HG02981 (cell line): ENCODE measurements around the gene RANGAP1.
A peak's percentile ranks its signal among the peaks of the same experiment; 100 is the strongest.

Experiments
- ATAC-seq: cut with Tn5 transposase; IDR thresholded peaks from one replicate; pipeline ENCODE4 v1.9.1; 2021; ENCODE audit warnings: mild to moderate bottlenecking, moderate library complexity; ENCODE audit not compliant: unreplicated experiment

Gene RANGAP1

DNA sequence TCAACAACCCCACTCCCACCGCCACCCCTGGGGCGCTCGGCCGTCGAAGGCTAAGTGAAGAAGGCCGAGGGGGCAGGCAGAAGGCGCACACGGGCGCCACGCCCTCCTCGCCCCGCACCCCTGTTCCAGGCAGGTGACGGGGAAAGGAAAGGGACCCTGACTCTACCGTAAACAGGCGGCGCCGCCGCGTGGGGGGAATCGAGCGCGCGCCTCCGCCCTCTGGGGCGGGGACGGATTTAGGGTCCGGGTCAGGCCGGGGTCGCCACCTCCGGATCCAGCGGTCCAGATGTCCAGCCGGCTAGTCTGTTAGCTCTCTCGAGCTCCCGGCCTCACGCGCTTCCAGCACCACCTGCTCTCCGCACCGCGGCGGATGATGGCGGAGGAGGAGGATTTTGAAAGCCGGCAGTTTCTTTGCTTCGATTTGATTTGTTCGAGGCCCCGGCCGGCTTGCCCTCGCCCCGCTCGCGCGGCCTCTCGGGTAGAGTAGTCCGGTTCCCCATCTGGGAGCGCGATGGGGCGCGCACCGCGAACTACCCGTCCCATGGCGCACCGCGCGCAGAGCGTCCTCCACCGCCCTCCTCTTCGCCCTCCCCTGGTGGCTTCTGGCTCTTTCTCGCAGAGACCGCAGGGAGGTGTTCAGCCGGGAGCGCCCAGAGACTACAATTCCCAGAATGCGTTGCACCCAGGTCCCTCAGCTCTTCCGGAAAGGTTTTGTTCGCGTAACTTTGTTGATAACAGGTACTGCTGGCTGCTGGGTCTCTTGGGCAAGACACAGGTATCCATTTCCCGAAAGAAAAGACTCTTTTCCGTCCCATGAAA lies at the start of gene RANGAP1:
Gene RANGAP1 (minus strand): TSS at position 368 of the 819 bp plus-strand sequence. CDS start 5,143 bp downstream, outside the sequence.
- peak; percentile 94 for ATAC-seq

DNA sequence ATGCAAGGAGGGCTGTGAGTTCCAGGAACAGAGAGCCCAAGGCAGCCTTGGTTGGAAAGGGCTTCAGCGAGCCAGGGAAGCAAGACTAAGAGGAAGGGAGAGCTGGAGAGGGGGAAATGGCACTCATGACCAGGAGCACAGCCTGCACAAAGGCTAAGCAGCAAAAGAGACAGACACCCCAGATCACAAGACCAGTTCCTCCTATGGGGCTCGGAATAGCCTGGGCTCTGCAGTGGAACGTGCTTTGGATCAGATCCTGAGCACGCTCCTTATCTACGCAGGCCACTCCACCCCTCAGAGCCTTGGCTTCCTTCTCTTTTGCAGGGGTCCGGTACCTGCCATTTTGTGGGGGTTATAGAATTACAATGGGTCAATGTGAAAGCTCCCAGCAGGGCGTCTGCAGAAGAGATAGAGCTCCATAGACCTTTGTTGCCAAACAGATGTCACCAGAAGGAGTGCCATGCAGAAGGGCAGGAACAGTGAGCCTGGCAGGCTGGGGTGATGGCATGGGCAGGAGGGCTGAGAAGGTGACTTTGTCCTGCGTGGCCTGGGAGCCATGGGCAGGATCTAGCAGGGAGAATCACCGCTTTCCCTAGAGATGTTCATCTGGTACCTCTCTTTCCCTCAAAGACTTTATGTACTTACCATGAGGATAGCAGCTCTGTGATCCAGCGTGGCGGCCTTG lies 49.1 kb upstream of the RANGAP1 start:
- ATAC-seq = no peak

DNA sequence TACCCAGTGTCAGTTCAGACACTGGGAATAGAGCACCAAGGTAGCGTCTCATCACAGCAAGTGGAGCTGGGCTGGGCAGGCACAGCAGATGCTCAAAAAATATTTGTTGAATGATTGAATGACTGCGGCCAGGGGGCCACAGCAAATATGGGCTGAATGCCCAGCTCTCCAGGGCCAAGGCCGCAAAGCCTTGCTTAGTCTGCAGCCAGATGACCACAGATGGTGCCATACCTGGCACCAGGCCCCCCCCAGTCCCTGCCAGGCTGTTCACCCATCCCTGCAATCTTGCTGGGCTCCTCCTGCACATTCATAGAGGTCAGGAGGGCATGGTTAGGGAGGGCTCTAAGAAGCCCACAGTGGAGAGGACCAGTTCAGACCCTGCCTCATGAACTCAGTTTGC lies 48.2 kb upstream of the RANGAP1 start:
- ATAC-seq = no peak

DNA sequence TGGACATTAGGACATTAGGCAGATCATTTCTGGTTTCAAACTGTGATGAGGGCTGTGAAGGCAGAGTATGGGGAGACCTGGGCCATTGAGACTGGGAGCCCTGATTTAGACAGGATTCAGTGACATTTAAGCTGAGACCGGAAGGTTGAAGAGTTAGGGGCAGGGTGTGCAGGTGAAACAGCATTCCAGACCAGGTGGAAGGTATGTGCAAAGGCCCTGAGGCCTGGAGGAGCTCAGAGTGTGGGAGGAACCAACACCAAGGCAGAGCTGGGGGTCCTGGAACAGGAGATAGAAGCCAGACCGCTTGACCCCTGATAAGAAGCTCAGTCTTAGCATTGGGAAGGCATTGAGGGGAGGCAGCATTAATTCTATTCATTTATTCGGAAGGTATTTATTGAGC lies 47.8 kb upstream of the RANGAP1 start:
- ATAC-seq = no peak

- no peak for ATAC-seq
These were observed 46.4 kb upstream of the RANGAP1 start for GRCh38 chr22:41332217-41332939.

- no peak for ATAC-seq
These were observed 44.2 kb upstream of the RANGAP1 start for GRCh38 chr22:41330169-41330568.

- no peak for ATAC-seq
These were observed 41.1 kb upstream of the RANGAP1 start for GRCh38 chr22:41327124-41327523.

- ATAC-seq = no peak
These were observed 39.0 kb upstream of the RANGAP1 start for GRCh38 chr22:41324821-41325528.

- ATAC-seq = no peak
These were observed 34.6 kb upstream of the RANGAP1 start for GRCh38 chr22:41320416-41321240.

DNA sequence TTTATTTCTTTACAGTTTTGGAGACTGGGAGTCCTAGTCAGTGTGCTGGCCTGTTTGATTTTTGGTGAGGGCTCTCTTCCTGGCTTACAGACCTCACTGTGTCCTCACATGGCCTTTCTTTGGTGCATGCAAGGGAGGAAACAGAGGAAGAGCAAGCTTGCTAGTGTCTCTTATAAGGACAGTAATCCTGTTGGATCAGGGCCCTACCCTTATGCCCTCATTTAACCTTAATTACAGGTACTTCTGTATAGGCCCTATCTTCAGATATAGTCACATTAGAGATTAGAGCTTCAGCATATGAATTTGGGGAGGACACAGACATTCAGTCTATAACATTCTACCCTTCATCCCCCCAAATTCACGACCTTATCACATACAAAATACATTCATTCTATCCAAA lies 29.6 kb upstream of the RANGAP1 start:
- ATAC-seq = no peak

- no peak for ATAC-seq
These were observed 28.8 kb upstream of the RANGAP1 start for GRCh38 chr22:41314821-41315220.

- no peak for ATAC-seq
These were observed 25.5 kb upstream of the RANGAP1 start for GRCh38 chr22:41311487-41311886.

- no peak for ATAC-seq
These were observed 24.3 kb upstream of the RANGAP1 start for GRCh38 chr22:41310336-41310735.

- no peak for ATAC-seq
These were observed 22.6 kb upstream of the RANGAP1 start for GRCh38 chr22:41308544-41308947.

DNA sequence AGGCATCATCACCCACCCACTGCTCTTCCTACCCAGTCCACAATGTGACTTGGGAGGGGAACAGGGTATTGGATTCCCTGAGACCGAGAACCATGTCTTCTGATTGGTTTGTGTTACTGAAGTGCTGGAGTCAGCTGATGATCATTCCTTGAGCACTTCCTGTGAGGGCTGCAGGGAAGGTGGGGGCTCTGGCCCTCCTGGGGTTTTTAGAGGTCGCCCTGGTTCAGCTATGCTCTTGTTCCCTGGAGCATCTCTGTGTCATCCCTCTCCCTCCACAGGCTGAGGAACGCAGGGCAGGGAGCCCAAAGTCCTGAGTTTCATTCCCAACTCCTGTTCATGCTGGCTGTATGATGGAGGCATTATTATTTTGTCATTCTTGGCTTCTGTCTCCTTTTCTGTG lies 22.1 kb upstream of the RANGAP1 start:
- no peak for ATAC-seq

DNA sequence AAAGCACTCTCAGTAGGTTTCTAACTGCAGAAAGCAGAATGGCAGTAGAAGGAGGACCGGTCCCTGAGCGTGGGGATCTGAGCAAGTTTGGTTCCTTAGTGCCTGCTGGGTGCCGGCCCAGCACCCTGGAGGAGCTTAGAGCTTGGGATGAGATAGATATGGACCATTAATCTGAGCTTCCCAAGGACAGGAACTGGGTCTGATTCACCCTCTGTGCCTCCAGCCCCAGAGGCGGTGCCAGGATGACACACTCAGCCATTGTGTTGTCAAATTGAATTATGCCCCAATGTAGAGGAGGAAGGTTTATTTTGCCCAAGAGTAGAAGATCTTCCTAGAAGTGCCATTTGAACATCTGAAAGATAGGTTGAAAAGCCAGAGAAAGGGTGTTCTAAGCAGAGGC lies 19.7 kb upstream of the RANGAP1 start:
- ATAC-seq = no peak

DNA sequence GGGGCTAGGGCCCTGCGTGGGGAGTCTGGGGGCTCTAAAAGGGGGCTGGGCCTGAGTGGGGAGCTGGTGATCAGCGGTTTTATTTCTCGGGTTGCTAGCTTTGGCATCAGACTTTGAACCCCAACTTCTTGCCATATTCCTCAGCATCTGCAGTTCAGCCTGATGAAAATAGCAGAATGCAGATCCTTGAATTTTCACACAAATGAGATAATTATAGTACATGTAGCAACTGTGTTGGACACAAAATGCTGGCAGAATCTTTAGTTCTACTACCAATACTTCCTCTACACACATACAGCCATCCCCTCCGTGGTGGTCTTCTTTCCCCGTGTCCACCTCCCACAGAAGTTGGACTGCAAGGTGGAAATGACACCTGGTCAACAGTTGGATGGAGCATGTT lies 16.8 kb upstream of the RANGAP1 start:
- ATAC-seq = no peak

GRCh38 chr22:41302021-41302767 lies 16.2 kb upstream of the RANGAP1 start:
- no peak for ATAC-seq
